Esophagus muscularis mucosa (tissue), 4 donors: ENCODE results near the gene C1orf174.

Experiments
- CTCF ChIP-seq, 3 experiments: fragments of 200-600 bp in 2 of 3; fragments of 450-650 bp in 1 of 3; sonication (generic) in 2 of 3; IDR thresholded peaks; one replicate each; pipeline ENCODE4 v1.5.1; 2017 to 2019; ENCODE audit warnings: antibody characterized with exemption in 3 of 3, mild to moderate bottlenecking in 2 of 3, moderate library complexity in 1 of 3
- EP300 ChIP-seq: sonication (generic); formaldehyde crosslinking; IDR thresholded peaks from one replicate; pipeline ENCODE4 v1.6.1; 2017; ENCODE audit warnings: antibody characterized with exemption
- POLR2A ChIP-seq: fragments of 450-650 bp; IDR thresholded peaks from one replicate; pipeline ENCODE4 v1.6.1; 2017; ENCODE audit warnings: antibody characterized with exemption, moderate library complexity, mild to moderate bottlenecking, low read depth
- POLR2AphosphoS5 ChIP-seq, 2 donors: sonication (generic); formaldehyde crosslinking; IDR thresholded peaks; one replicate each; pipeline ENCODE4 v1.6.1; 2017; ENCODE audit warnings: antibody characterized with exemption in 2 of 2

- no peak for TF ChIP-seq CTCF (IDR thresholded peaks at IDR 0.05)
- no peak for TF ChIP-seq POLR2A
- TF ChIP-seq POLR2AphosphoS5 (IDR thresholded peaks at IDR 0.05) = no peak
- no peak for TF ChIP-seq EP300
Observed at GRCh38 chr1:3874736-3875135, 25.3 kb downstream of the C1orf174 start.
